GM12864 (cell line): Measurements from ENCODE around the gene INSIG1.

ENCODE experiments used
- DNase-seq: peaks from one replicate; pipeline ENCODE4 v3.0.0-alpha.2; 2011; ENCODE audit warnings: low read depth
- H3K4me3 ChIP-seq: 2 replicates; pipeline ENCODE4 v1.5.1; 2011; ENCODE audit warnings: mild to moderate bottlenecking, low read depth, low read length, control low read depth
- TF ChIP-seq, protein P1 (sequence below): IDR thresholded peaks from 2 replicates; pipeline ENCODE4 v1.5.1; 2011; ENCODE audit warnings: low read depth, mild to moderate bottlenecking, moderate library complexity, low read length, control low read depth, inconsistent platforms; ENCODE audit errors: missing control alignments

INSIG1 gene

DNA sequence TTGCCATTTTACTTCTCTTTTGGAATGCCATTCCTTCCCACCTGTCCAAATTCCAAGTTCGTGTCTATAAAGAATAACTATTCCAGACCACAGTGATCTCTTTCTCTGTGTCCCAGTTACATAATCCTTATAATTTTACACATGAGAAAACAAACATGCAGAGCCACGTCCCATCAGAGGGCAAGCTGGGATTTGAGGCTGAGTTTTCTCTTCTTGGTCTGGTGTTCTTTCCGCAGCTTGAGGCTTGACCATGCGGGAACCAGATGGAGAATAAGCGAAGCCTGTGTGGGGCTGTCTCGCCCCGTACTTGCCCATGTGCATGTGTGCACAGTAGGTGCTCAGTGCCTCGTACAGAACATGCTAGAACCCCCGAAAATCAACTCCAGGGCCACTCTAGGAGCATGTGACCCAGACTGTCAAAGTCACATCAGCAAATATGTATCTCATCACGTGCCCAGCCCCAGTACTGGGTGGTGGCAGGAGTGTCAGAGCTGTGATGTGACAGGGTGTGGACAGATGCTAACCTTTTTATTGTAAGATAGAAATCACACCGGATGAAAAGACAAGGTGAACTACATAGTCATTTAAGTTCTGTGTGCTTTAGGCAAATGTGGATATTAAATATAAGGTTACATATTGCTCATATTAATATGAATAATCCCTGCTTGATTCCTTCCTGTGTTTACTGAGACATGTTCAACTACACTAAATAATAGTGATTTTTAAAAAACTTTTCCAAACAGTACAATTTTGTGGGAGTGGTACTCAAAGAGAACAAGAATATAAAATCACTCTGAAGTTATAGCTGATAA lies 3.2 kb downstream of the INSIG1 start:
- TF ChIP-seq, protein P1, sequence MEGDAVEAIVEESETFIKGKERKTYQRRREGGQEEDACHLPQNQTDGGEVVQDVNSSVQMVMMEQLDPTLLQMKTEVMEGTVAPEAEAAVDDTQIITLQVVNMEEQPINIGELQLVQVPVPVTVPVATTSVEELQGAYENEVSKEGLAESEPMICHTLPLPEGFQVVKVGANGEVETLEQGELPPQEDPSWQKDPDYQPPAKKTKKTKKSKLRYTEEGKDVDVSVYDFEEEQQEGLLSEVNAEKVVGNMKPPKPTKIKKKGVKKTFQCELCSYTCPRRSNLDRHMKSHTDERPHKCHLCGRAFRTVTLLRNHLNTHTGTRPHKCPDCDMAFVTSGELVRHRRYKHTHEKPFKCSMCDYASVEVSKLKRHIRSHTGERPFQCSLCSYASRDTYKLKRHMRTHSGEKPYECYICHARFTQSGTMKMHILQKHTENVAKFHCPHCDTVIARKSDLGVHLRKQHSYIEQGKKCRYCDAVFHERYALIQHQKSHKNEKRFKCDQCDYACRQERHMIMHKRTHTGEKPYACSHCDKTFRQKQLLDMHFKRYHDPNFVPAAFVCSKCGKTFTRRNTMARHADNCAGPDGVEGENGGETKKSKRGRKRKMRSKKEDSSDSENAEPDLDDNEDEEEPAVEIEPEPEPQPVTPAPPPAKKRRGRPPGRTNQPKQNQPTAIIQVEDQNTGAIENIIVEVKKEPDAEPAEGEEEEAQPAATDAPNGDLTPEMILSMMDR = no peak
- no peak for DNase-seq
- H3K4me3 ChIP-seq = peak overlapping the region; percentile 76

DNA sequence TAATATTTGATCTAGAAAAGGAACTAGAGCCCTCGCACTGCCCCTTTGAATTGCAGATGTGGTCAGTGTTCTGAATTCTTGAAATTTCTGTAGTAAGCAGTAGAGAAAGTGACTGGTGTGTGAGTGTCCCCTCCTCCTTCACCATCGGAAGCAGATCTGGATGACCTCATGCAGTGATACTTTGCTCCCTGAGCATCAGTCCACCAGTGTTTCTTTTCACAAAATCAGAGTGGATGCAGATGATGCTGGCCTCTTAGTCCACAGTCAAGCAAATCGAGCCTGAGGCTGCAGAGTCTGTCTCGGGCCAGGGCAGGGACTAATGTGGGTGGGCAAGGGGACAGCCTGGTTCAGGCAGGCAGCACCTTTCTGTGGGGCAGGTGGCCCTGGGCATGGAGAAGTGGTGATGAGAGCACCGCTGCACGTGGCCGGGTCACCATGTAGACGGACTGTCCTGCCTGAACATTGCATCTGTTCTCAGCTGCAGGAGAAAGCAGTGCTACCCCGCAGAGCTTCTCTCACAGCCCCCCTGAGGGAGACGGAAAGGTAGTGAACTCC lies 5.4 kb downstream of the INSIG1 start:
- no peak overlapping the region for H3K4me3 ChIP-seq
- TF ChIP-seq, protein P1 = no peak

DNA sequence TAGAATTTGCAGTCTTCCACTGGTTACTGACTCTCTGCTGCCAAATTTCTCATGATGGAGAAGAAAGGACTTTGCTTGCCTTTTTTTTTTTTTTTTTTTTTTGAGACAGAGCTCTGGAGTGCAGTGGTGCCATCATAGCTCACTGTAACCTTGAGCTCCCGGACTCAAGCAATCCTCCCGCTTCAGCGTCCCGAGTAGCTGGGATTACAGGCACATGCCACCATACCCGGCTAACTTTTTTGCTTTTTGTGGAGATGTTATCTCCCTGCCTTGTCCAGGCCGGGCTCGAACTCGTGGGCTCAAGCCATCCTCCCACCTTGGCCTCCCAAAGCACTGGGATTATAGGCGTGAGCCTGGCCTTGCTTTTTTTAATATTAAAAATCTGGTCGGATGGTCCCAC lies 6.2 kb downstream of the INSIG1 start:
- TF ChIP-seq, protein P1 = no peak
- no peak overlapping the region for H3K4me3 ChIP-seq
- no peak for DNase-seq

More for the DNA sequence above, 5.4 kb downstream of the INSIG1 start:
- DNase-seq = no peak

DNA sequence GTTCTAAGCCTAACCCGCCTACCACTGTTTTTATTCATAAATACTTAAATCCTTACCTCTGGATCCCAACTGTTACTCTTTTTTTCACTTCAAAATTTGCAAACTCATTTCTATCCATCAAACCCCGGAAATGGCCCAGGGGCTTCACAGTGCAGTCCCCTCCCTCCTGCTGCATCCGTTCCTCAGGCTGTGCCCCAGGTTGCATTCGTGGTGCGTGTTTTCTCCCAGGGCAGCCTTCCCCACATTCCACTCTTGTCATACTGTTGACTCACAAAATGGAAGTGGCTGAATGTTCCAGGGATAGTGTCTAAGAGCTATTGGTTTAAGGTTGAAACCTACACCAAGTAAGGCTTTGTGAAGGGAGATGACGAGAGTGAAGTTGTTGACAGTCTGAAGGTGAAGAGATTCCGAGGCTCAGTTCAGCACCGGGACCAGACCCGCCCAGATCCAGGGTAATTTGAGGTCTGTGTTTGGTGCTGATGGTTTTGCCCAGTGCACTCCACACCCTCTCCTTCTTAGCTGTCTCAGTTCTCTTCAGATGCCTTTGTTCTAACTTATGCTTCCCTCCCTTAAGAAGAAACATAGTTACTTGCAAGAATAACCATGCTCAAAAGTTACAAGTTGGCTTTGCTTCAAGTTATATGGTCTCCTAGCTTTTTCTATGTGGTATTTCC lies 7.7 kb downstream of the INSIG1 start:
- no peak for DNase-seq
- TF ChIP-seq, protein P1 = no peak
- H3K4me3 ChIP-seq = no peak overlapping the region

DNA sequence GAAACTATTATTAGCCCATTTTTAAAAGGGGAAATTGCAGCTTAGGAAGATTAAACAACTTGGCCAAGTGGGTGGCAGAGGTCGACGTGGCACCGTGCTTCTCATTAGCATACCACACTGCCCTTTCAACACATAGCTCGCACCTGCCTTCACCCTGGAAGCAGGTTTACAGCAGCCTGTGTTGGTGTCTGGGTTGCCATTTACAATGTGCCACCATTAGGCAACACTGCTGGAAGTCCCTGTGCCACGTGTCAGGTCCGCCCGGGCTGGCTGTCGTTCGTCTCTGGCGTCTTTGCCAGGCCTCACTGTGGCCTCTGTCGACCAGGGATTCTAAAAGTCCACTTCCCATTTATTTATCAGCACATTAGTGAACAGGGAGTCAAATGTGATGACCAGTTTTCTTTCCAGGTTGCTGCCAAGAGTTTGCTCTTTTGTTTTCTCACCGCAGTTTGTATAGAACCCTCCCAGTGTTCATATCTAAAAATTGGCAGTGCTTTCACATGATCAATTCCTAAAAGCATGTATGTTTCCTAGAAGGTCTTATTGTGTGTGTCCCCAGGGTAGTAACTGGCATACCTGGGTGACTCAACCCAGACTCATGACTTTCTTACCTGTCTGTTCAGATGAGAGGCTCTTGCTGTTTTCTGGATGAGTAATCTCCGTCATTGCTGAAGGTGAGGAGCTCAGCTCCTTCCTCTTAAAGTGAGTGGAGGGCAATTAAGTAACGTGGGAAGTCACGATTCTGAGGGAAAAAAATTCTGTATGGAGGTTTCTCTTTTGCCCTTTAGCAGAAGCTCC lies 9.2 kb downstream of the INSIG1 start:
- TF ChIP-seq, protein P1 = no peak
- DNase-seq = no peak
- H3K4me3 ChIP-seq = no peak overlapping the region

DNA sequence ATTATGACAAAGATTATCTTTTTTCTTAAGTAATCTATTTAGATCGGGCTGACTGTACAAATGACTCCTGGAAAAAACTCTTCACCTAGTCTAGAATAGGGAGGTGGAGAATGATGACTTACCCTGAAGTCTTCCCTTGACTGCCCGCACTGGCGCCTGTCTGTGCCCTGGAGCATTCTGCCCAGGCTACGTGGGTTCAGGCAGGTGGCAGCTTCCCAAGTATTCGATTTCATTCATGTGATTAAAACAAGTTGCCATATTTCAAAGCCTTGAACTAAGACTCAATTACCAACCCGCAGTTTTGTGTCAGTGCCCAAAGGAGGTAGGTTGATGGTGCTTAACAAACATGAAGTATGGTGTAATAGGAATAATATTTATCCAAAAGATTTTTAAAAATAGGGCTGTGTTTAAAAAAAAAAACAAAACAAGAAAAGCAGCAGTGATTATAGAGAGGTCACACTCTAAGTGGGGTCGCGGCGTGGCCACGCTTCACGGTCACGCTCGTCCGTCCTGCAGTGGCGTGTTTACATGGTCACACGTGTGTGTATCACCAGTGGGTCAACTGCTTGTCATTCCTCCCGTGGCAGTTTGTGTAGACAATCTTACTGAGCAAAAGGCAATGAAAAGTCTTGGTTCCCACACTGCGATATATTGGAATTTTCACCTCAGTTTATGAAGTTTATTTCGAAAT lies 10.8 kb downstream of the INSIG1 start:
- TF ChIP-seq, protein P1 = no peak
- no peak overlapping the region for H3K4me3 ChIP-seq
- no peak for DNase-seq
